HG03097 (cell line): ENCODE measurements around the gene SIRPD.
"Not testable (repeated sequence)": the region's sequence is repeated elsewhere in the genome, so short reads cannot be mapped to it uniquely, and the experiment has no call there.

Experiments used
- ATAC-seq: cut with Tn5 transposase; IDR thresholded peaks from one replicate; pipeline ENCODE4 v1.9.1; 2021; ENCODE audit not compliant: unreplicated experiment, low FRiP score

Gene SIRPD

DNA sequence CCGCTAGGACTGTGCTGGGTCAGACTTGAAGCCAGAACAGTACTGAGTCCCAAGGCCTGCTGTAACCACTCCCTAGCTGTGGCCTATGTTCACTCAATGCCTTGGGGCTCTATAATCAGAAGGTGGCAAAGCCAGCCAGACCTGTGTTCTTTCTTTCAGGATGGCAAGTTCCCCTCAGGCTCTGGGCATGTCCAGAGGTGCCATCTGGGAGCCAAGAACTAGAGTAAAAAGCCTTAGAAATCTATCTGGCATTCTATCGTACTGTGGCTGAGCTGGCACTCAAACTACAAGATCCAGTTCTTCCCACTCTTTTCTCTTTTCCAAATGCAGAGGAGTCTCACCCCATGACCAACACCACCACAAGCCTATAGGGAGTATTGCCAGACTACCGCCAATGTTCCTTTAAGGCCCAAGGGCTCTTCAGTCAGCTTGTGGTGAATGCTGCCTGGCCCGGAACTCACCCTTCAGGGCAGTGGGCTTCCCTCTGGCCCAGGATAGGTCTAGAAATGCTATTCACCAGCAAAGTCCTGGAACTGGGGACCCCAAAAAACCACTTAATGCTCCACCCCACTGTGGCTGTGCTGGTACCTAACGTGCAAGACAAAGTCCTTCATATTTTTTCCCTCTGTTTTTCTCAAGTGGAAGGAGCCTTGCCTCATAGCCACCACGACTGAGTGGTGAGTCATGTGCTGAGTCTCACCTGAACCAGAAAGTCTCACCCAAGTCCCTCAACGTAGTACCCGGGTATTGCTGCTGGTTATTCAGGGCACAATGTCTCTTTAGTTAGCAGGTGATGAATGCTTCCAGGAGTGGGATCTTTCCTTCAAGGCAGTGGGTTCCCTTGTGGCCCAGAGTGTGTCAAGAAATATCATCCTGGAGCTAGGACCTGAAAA is 57.7 kb downstream of the SIRPD start:
- ATAC-seq: no peak

GRCh38 chr20:1497371-1497770 is 60.1 kb downstream of the SIRPD start:
- ATAC-seq: not testable (repeated sequence)

- ATAC-seq: no peak
Observed at GRCh38 chr20:1496930-1497329, 60.6 kb downstream of the SIRPD start.

GRCh38 chr20:1494436-1494835 is 63.1 kb downstream of the SIRPD start:
- ATAC-seq: no peak

- ATAC-seq: no peak
Observed at GRCh38 chr20:1493536-1493935, 64.0 kb downstream of the SIRPD start.

DNA sequence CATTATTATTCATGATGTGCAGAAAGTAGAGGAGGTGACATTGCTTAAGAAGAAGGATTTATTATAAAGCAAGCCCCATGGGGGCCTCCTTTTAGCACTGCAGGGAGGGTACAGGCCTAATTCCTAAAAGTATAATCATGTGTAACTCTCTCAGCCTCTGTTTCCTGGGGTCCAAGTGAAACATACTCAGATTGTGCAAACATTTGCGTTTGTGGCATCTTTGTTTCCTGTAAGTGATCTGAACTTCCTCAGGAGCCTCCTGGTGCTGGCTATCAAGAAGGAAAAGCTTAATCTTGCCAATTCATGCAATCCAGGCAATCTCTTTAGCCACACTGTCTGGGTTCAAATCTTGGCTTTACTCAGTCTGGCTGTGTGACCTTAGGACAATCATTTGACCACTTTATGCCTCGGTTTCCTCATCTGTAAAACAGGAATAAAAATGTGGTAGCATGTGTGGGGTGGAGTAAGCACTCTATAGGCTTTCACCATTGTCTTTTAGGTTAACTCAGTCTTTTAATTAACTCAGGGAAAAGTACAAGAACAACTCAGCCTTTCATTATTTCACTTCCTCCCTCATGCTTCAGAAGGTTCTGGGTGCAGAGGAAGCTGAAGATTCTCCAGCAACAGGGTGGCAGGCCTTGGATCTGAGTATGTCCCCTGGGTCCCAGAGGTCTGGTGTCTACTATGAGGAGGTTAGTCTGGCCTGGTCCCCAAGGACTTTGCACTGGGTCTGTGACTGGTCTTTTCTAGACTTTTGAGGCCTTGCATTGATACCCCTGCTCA is 65.5 kb downstream of the SIRPD start:
- no peak for ATAC-seq

DNA sequence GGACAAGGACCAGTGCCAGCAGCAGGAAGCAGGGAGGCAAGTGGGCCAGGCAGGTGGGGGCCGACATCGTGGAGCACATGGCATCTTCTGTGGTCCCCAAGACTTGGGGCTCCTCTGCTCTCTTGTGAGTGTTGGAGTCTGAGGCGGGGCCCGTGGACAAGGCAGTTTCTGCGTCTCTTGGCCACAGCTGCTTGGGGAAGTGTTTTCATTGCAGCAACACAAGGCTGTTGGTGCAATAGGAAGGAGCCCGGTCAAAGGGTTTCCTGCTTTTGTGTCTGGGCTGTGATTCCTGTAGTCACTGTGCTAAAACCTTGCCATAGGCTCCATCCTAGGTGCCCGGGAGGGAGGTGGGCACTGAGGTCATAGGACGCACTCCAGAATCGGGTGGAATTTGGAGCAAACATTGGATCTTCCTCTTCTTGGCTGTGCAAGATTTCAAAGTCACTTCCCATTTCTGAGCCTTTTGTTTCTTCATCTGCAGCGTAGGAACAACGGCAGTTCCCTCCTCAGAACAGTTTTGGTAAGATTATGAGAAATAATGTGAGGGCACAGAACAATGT is 66.1 kb downstream of the SIRPD start, which contains the start of gene SIRPB2:
SIRPB2 (minus strand) TSS at position 140 of the 560 bp plus-strand sequence; CDS start at position 79, 61 bp downstream.
- no peak for ATAC-seq

- ATAC-seq: no peak
Observed at GRCh38 chr20:1490643-1491195, 66.8 kb downstream of the SIRPD start.

- no peak for ATAC-seq
Observed at GRCh38 chr20:1489764-1490436, 67.6 kb downstream of the SIRPD start.

DNA sequence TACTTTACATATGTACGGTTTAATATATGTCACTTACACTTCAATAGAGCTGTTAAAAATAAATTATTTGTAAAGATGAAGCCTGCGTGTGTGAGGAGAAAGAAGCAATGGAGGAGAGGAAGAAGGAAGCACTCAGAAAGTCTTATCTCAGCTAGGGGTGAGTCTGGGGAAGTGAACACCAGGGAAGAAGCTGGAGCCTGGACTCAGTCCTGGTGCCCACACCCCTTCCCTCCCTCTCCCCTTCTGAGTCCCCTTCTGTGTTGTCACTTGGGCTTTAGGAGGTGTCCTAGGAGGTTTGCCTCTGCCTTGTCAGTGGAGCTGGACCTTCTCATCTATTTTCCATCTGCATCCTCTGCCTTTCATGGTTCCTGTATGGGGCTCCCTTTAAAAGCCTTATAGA is 68.2 kb downstream of the SIRPD start:
- ATAC-seq: no peak

- ATAC-seq: no peak
Observed at GRCh38 chr20:1486566-1486965, 70.9 kb downstream of the SIRPD start.

- no peak for ATAC-seq
Observed at GRCh38 chr20:1484438-1485116, 72.9 kb downstream of the SIRPD start.
